Neuronal stem cell (in vitro differentiated cells): ENCODE data around the gene SLC22A4.

Experiments used
- DNase-seq: peaks from one replicate; pipeline ENCODE4 v3.0.0-alpha.2; 2013; ENCODE audit warnings: low spot score
- H2AFZ ChIP-seq: one replicate; pipeline ENCODE4 v1.6.1; 2013; ENCODE audit warnings: mild to moderate bottlenecking, low read length, inconsistent platforms
- H2AK5ac ChIP-seq: 2 replicates; pipeline ENCODE4 v1.6.1; 2013; ENCODE audit warnings: low read depth, mild to moderate bottlenecking, inconsistent platforms, low read length, moderate library complexity, mixed read lengths
- H2BK120ac ChIP-seq: 2 replicates; pipeline ENCODE4 v1.6.1; 2013; ENCODE audit warnings: low read depth, mild to moderate bottlenecking, inconsistent platforms, low read length, moderate library complexity, mixed read lengths
- H2BK12ac ChIP-seq: one replicate; pipeline ENCODE4 v1.6.1; 2013; ENCODE audit warnings: low read length, inconsistent platforms
- H2BK15ac ChIP-seq: 2 replicates; pipeline ENCODE4 v1.6.1; 2013; ENCODE audit warnings: mild to moderate bottlenecking, low read length, inconsistent platforms, mixed read lengths
- H2BK5ac ChIP-seq: one replicate; pipeline ENCODE4 v1.6.1; 2013; ENCODE audit warnings: inconsistent platforms, mild to moderate bottlenecking, low read length, moderate library complexity
- H3K14ac ChIP-seq: one replicate; pipeline ENCODE4 v1.6.1; 2013; ENCODE audit warnings: low read length, inconsistent platforms
- H3K18ac ChIP-seq: 2 replicates; pipeline ENCODE4 v1.6.1; 2013; ENCODE audit warnings: low read length, inconsistent platforms
- H3K23ac ChIP-seq: 2 replicates; pipeline ENCODE4 v1.6.1; 2013; ENCODE audit warnings: low read depth, mild to moderate bottlenecking, mixed read lengths, low read length, inconsistent platforms; ENCODE audit not compliant: poor library complexity
- H3K27ac ChIP-seq: replicated peaks from 3 replicates; pipeline ENCODE4 v1.5.1; 2013; ENCODE audit warnings: low read length, inconsistent platforms
- H3K27me3 ChIP-seq, 3 experiments: 2 replicates each; pipeline ENCODE4 v1.6.1; 2013; ENCODE audit warnings: low read length in 3 of 3, mild to moderate bottlenecking in 2 of 3, inconsistent platforms in 1 of 3, low read depth in 1 of 3, mixed read lengths in 1 of 3, moderate library complexity in 1 of 3; ENCODE audit not compliant: control insufficient read depth in 3 of 3, insufficient read depth in 3 of 3
- H3K36me3 ChIP-seq, 2 donors: replicated peaks in 1 of 2; 2 replicates each; pipeline ENCODE4 v1.6.1; 2013; ENCODE audit warnings: low read length in 2 of 2; ENCODE audit not compliant: control insufficient read depth in 2 of 2, insufficient read depth in 2 of 2
- H3K4ac ChIP-seq: 2 replicates; pipeline ENCODE4 v1.6.1; 2013; ENCODE audit warnings: inconsistent platforms, mild to moderate bottlenecking, low read length, moderate library complexity
- H3K4me1 ChIP-seq, 2 donors: 1 replicate in 1 of 2; 2 replicates in 1 of 2; pipeline ENCODE4 v1.6.1; 2013; ENCODE audit warnings: low read length in 2 of 2, low read depth in 1 of 2; ENCODE audit not compliant: control insufficient read depth in 2 of 2, insufficient read depth in 1 of 2
- H3K4me2 ChIP-seq: one replicate; pipeline ENCODE4 v1.6.1; 2013; ENCODE audit warnings: mild to moderate bottlenecking, low read length, inconsistent platforms; ENCODE audit not compliant: insufficient read depth, poor library complexity, severe bottlenecking
- H3K4me3 ChIP-seq, 2 donors: 2 replicates each; pipeline ENCODE4 v1.5.1; 2013; ENCODE audit warnings: low read length in 2 of 2, mild to moderate bottlenecking in 2 of 2, inconsistent platforms in 1 of 2, moderate library complexity in 1 of 2
- H3K79me1 ChIP-seq: one replicate; pipeline ENCODE4 v1.6.1; 2013; ENCODE audit warnings: low read depth, mild to moderate bottlenecking, inconsistent platforms, low read length, moderate library complexity
- H3K9ac ChIP-seq: one replicate; pipeline ENCODE4 v1.6.1; 2013; ENCODE audit warnings: mild to moderate bottlenecking, low read depth, low read length, inconsistent platforms; ENCODE audit not compliant: poor library complexity
- H3K9me3 ChIP-seq, 2 donors: replicated peaks in 1 of 2; 2 replicates each; pipeline versions ENCODE3 to v1.6.1; 2013; ENCODE audit warnings: low read length in 2 of 2, mild to moderate bottlenecking in 2 of 2, inconsistent platforms in 1 of 2, low read depth in 1 of 2, mixed read lengths in 1 of 2, moderate library complexity in 1 of 2; ENCODE audit not compliant: control insufficient read depth in 2 of 2, insufficient read depth in 1 of 2
- H4K8ac ChIP-seq: one replicate; pipeline ENCODE4 v1.6.1; 2013; ENCODE audit warnings: low read depth, mild to moderate bottlenecking, inconsistent platforms, low read length, moderate library complexity
- H4K91ac ChIP-seq: one replicate; pipeline ENCODE4 v1.6.1; 2013; ENCODE audit warnings: low read length, low read depth, mild to moderate bottlenecking, inconsistent platforms; ENCODE audit not compliant: poor library complexity
- WGBS, 2 donors: extraction: QIAGEN DNeasy Blood & Tissue Kit; methylation state at CpG; one replicate each; pipeline ENCODE4 v1.1.7; 2013; ENCODE audit warnings: missing lambda C conversion rate in 2 of 2, mixed read lengths in 1 of 2; ENCODE audit not compliant: insufficient read length in 2 of 2, insufficient replicate concordance in 1 of 2; ENCODE audit errors: extremely low coverage in 2 of 2; 5-methylcytosine and 5-hydroxymethylcytosine counted together

The SLC22A4 gene

GRCh38 chr5:132260714-132261551 lies 33.3 kb upstream of the SLC22A4 start:
- Histone ChIP-seq H3K23ac (no peak overlapping the region), H2AFZ (no peak overlapping the region), H3K27ac (no peak overlapping the region), H3K9me3 (no peaks in the 10 kb centered on the region), H3K4me1 (peaks cover 0 to 44% of the 10 kb centered on the region in 2 donors), H3K79me1 (no peaks in the 10 kb centered on the region), H3K14ac (no peak overlapping the region), H2BK5ac (no peak overlapping the region), H3K4me3 (no peak overlapping the region), H2BK12ac (no peak overlapping the region), H4K91ac (no peak overlapping the region), H2AK5ac (peak overlapping the region; percentile 56), H3K36me3 (peaks cover 0 to 3% of the 10 kb centered on the region in 2 donors), H2BK15ac (peak overlapping the region; percentile 42), H3K18ac (peak overlapping the region; percentile 79), H4K8ac (no peak overlapping the region), H2BK120ac (no peak overlapping the region), H3K9ac (no peak overlapping the region), H3K4me2 (no peak overlapping the region), H3K27me3 (peaks cover 0 to 32% (median 3%) of the 10 kb centered on the region in 3 experiments), H3K4ac (no peak overlapping the region)
- DNase-seq, result no peak
- no CpG with 5 or more reads among the region's 6 CpGs for WGBS, 2 donors

- H2BK5ac ChIP-seq, result no peak overlapping the region
- H3K27ac ChIP-seq, result no peak overlapping the region
- H2AFZ ChIP-seq, result no peak overlapping the region
- peak overlapping the region; percentile 79 for H2BK12ac ChIP-seq
- H3K9ac ChIP-seq, result peak overlapping the region; percentile 27
- H2BK120ac ChIP-seq, result peak overlapping the region; percentile 34
- H3K36me3 ChIP-seq, result peaks cover 0 to 5% of the 10 kb centered on the region in 2 donors
- H4K91ac ChIP-seq, result peak overlapping the region; percentile 35
- H3K79me1 ChIP-seq, result no peaks in the 10 kb centered on the region
- peak overlapping the region; percentile 60 for H2AK5ac ChIP-seq
- DNase-seq, result no peak
- H3K9me3 ChIP-seq, result no peaks in the 10 kb centered on the region
- H2BK15ac ChIP-seq, result no peak overlapping the region
- H3K4ac ChIP-seq, result no peak overlapping the region
- H3K4me1 ChIP-seq, result peaks cover 0 to 41% of the 10 kb centered on the region in 2 donors
- no peak overlapping the region for H3K4me3 ChIP-seq
- peaks cover 0 to 20% (median 2%) of the 10 kb centered on the region in 3 experiments for H3K27me3 ChIP-seq
- H4K8ac ChIP-seq, result peak overlapping the region; percentile 78
- peak overlapping the region; percentile 83 for H3K23ac ChIP-seq
- no peak overlapping the region for H3K4me2 ChIP-seq
- H3K18ac ChIP-seq, result peak overlapping the region; percentile 75
- no peak overlapping the region for H3K14ac ChIP-seq
- no CpG with 5 or more reads among the region's 7 CpGs for WGBS, 2 donors
Observed at GRCh38 chr5:132261881-132262845, 32.0 kb upstream of the SLC22A4 start.

- H3K9me3 ChIP-seq, result no peaks in the 10 kb centered on the region
- H2BK120ac ChIP-seq, result no peak overlapping the region
- peaks cover 0 to 5% of the 10 kb centered on the region in 2 donors for H3K36me3 ChIP-seq
- H3K4me1 ChIP-seq, result peaks cover 0 to 46% of the 10 kb centered on the region in 2 donors
- H3K27ac ChIP-seq, result no peak overlapping the region
- no peak overlapping the region for H4K8ac ChIP-seq
- H3K27me3 ChIP-seq, result peaks cover 0 to 15% (median 2%) of the 10 kb centered on the region in 3 experiments
- H2BK12ac ChIP-seq, result no peak overlapping the region
- no peak overlapping the region for H2AFZ ChIP-seq
- no peak overlapping the region for H3K14ac ChIP-seq
- WGBS, 2 donors, result no CpG with 5 or more reads among the region's 2 CpGs
- no peaks in the 10 kb centered on the region for H3K79me1 ChIP-seq
- no peak overlapping the region for H3K4me2 ChIP-seq
- H3K23ac ChIP-seq, result no peak overlapping the region
- no peak overlapping the region for H3K4me3 ChIP-seq
- no peak overlapping the region for H3K9ac ChIP-seq
- H4K91ac ChIP-seq, result peak overlapping the region; percentile 35
- H3K18ac ChIP-seq, result no peak overlapping the region
- H2AK5ac ChIP-seq, result no peak overlapping the region
- DNase-seq, result no peak
- no peak overlapping the region for H2BK5ac ChIP-seq
- H3K4ac ChIP-seq, result no peak overlapping the region
- no peak overlapping the region for H2BK15ac ChIP-seq
Observed at GRCh38 chr5:132262882-132263547, 31.2 kb upstream of the SLC22A4 start.
